Activated gamma-delta T cell (primary cell): Measurements from ENCODE around the gene GALNT13.

Source experiments
- DNase-seq: peaks from one replicate; lab custom pipeline; 2025; lab: John Stamatoyannopoulos, UW

The GALNT13 gene

DNA sequence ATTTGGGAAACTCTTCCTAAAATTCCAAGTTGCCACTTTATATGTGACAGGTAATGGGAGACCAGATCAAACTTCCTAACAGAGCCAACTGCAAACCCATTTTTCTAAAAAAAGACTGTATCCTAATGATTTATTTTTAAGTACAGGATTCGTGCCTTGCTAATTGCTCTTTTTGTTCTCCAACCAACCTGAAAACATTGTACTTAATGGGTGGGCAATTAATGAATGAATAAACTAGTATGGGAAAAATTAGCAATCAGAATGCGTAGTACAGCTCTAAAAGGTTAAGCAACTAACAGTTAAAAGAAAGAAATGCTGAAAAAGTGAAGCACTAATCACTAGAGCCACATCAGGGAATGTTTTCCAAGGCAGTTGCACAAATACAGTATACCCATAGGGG, 609.6 kb downstream of the GALNT13 start:
- DNase-seq, result no peak

DNA sequence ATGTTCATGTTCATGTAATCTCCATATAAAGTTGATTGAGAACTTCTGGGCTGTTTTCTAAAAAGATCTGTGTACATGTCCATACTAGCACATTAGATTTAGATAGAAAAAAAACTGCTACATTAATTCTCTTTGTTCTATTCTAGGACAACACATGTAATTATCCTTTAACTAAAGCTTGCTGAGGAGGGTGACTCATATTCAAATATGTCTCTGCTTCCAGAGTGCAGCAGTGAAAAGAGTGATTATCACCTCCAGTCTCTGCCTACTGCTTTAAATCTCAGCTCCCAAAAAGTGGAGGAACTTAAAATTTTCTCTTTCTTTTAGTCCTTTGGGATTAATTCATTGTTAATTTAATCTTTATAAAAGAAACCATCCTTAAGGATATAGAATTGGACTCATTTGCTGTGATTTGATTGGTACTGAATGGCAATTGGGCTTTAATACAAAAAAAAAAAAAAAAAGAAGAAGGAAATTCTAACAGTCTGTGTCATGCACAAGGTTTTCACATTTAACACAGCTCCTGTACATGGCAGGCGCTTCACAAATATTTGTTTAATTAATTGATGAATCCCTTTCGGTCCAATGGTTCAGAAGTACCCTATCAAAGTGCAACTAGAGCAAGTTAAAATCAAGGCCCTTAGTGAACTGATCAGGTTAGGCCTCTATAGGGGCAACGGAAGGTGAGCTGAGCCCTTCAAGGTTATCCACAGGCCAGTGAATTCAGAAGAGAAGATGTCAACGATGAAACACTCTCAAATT, 612.8 kb downstream of the GALNT13 start:
- no peak for DNase-seq

DNA sequence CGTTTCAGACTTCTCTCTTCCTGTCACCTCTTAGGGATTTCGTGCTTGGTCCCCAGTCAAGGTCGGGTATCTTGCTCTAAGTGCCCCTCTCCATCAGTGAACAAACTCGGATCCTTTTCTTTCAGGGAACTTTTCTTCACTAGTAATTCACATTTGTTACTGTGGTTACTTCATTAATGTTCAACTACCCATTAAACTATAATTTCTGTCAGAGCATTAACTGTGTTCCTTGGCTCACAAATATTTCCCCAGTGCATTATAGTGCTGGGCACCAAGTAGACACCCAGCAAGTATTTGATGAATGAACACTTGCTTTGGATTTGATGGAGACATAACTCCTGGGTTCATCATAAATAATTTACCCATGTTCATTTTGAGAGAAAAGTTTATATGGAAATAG, 617.1 kb downstream of the GALNT13 start:
- DNase-seq, result no peak

DNA sequence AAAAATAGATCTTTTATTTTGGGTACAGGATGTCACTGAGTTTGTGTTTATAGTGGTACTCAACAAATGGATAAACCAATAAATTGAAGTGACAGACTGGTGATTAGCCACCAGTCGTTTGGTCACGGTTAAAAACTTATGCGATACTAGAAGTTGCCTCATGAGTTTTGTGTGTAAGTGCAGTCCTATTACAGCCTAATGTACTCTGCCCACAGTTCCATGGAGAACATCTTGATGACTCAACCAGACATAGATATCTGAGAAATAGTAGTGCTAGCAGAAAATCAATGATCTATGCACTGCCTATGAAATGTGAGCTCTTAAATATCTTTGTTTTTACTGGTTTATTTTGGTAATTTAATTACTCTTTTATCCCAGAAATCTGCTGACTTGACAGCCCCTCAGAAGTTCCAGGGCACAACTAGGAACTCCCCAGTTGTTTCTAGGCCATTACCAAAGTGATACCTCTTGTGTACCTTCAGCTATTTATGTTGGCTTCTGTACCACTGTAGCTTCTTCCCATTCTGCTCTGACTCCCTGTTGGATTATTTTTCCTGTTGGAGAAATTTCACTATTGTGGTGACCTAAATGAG, 617.6 kb downstream of the GALNT13 start:
- DNase-seq, result no peak

DNA sequence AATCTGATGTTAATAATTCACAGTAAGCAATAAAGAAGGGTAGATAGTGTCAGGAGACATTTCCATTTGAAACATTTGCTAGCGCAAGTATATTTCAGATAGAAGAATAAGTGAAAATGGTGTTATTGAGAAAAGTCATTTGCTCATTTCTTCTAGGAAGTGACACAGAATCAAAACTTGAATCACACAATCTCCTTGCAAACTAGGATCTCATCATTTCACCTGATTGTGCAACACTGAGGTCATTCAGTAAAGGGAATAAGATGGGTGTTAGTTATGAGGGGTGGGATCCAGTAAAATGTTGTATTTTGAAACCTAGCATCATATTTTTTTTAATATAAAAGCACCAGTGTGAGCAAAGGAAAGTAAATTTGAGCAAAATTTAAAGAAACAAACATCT, 618.8 kb downstream of the GALNT13 start:
- DNase-seq, result no peak

DNA sequence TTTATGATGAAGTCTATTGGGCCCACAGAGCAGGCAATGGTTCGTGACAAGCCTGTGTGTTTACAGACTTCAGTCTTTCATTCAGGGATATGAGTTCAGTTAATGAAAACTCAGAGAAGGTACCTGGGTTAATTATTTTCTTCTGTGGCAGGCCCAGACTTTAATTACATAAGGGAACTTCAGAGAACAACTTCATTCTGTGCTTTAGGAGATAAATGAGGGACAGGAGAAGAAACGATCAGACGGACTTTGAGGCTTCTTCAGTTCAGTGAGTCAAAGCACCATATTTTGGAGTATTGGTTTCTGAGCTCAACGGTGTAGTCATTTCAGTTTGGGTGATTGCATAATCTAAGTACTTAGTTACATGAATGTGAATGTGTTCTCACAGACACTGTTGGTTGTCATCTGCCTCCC, 623.7 kb downstream of the GALNT13 start:
- no peak for DNase-seq

DNA sequence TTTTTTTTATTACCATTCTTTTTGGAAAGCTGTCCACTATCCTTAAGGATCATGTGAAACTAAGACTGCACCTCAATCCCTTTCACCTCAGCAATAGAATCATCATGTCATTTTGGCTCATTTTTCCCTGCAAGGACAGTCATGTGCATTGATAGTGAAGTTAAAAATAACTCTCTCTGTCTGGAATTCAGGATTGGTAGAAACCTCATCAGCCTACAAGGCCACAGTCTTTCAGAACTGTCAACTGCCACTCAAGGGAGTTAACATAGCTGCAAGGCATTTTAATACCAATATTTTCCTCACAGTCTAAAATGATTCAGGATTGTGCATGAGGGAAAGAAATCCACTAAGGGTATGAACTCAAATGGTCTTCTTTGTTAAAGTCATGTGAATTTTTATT, 625.3 kb downstream of the GALNT13 start:
- no peak for DNase-seq
